IPS-15b (cell line): ENCODE results near the gene DPP10.

Experiments
- H3K27me3 ChIP-seq: one replicate; pipeline ENCODE4 v1.6.1; 2013; ENCODE audit warnings: low read length; ENCODE audit not compliant: control insufficient read depth, insufficient read depth
- H3K36me3 ChIP-seq: one replicate; pipeline ENCODE4 v1.6.1; 2013; ENCODE audit warnings: low read length; ENCODE audit not compliant: control insufficient read depth, insufficient read depth
- H3K4me1 ChIP-seq: one replicate; pipeline ENCODE4 v1.6.1; 2013; ENCODE audit warnings: mild to moderate bottlenecking, low read length; ENCODE audit not compliant: control insufficient read depth, insufficient read depth
- H3K4me3 ChIP-seq: one replicate; pipeline ENCODE4 v1.5.1; 2013; ENCODE audit warnings: low read depth, low read length
- H3K9ac ChIP-seq: one replicate; pipeline ENCODE4 v1.6.1; 2013; ENCODE audit warnings: low read depth, mild to moderate bottlenecking, low read length
- H3K9me3 ChIP-seq: one replicate; pipeline ENCODE4 v1.6.1; 2013; ENCODE audit warnings: mild to moderate bottlenecking, low read length; ENCODE audit not compliant: control insufficient read depth, insufficient read depth

Gene DPP10

GRCh38 chr2:115610888-115611287 lies 1168.4 kb downstream of the DPP10 start:
- H3K4me3 ChIP-seq: no peak overlapping the region
- no peaks in the 10 kb centered on the region for H3K4me1 ChIP-seq
- H3K9me3 ChIP-seq: no peaks in the 10 kb centered on the region
- H3K27me3 ChIP-seq: no peaks in the 10 kb centered on the region
- H3K36me3 ChIP-seq: no peaks in the 10 kb centered on the region
- H3K9ac ChIP-seq: no peak overlapping the region

GRCh38 chr2:115624332-115624731 lies 1181.9 kb downstream of the DPP10 start:
- Histone ChIP-seq H3K4me3 (no peak overlapping the region), H3K4me1 (no peaks in the 10 kb centered on the region), H3K9ac (no peak overlapping the region), H3K9me3 (no peaks in the 10 kb centered on the region), H3K27me3 (no peaks in the 10 kb centered on the region), H3K36me3 (no peaks in the 10 kb centered on the region)

GRCh38 chr2:115634578-115634977 lies 1192.1 kb downstream of the DPP10 start:
- H3K36me3 ChIP-seq: no peaks in the 10 kb centered on the region
- H3K27me3 ChIP-seq: no peaks in the 10 kb centered on the region
- no peak overlapping the region for H3K4me3 ChIP-seq
- H3K9me3 ChIP-seq: no peaks in the 10 kb centered on the region
- H3K4me1 ChIP-seq: no peaks in the 10 kb centered on the region
- H3K9ac ChIP-seq: no peak overlapping the region

- Histone ChIP-seq H3K27me3 (no peaks in the 10 kb centered on the region), H3K4me3 (no peak overlapping the region), H3K4me1 (no peaks in the 10 kb centered on the region), H3K36me3 (no peaks in the 10 kb centered on the region), H3K9ac (no peak overlapping the region), H3K9me3 (no peaks in the 10 kb centered on the region)
Observed at GRCh38 chr2:115635430-115635829, 1193.0 kb downstream of the DPP10 start.

- Histone ChIP-seq H3K4me1 (no peaks in the 10 kb centered on the region), H3K9ac (no peak overlapping the region), H3K27me3 (no peaks in the 10 kb centered on the region), H3K36me3 (no peaks in the 10 kb centered on the region), H3K4me3 (no peak overlapping the region), H3K9me3 (no peaks in the 10 kb centered on the region)
Observed at GRCh38 chr2:115649731-115650130, 1207.3 kb downstream of the DPP10 start.

- Histone ChIP-seq H3K9me3 (no peaks in the 10 kb centered on the region), H3K27me3 (no peaks in the 10 kb centered on the region), H3K4me3 (no peak overlapping the region)
Observed at GRCh38 chr2:115650827-115651226, 1208.4 kb downstream of the DPP10 start.

GRCh38 chr2:115652652-115653051 lies 1210.2 kb downstream of the DPP10 start:
- Histone ChIP-seq H3K27me3 (no peaks in the 10 kb centered on the region), H3K36me3 (no peaks in the 10 kb centered on the region), H3K4me1 (no peaks in the 10 kb centered on the region), H3K9ac (no peak overlapping the region), H3K4me3 (no peak overlapping the region), H3K9me3 (no peaks in the 10 kb centered on the region)

More at GRCh38 chr2:115650827-115651226, 1208.4 kb downstream of the DPP10 start:
- H3K36me3 ChIP-seq: no peaks in the 10 kb centered on the region
- no peak overlapping the region for H3K9ac ChIP-seq
- H3K4me1 ChIP-seq: no peaks in the 10 kb centered on the region

GRCh38 chr2:115654362-115654761 lies 1211.9 kb downstream of the DPP10 start:
- no peaks in the 10 kb centered on the region for H3K36me3 ChIP-seq
- no peaks in the 10 kb centered on the region for H3K4me1 ChIP-seq
- H3K4me3 ChIP-seq: no peak overlapping the region
- H3K9ac ChIP-seq: no peak overlapping the region
- H3K9me3 ChIP-seq: no peaks in the 10 kb centered on the region
- no peaks in the 10 kb centered on the region for H3K27me3 ChIP-seq

- Histone ChIP-seq H3K9me3 (peaks cover 5% of the 10 kb centered on the region), H3K27me3 (no peaks in the 10 kb centered on the region), H3K4me3 (no peak overlapping the region), H3K36me3 (no peaks in the 10 kb centered on the region), H3K4me1 (no peaks in the 10 kb centered on the region), H3K9ac (no peak overlapping the region)
Observed at GRCh38 chr2:115678129-115678528, 1235.7 kb downstream of the DPP10 start.

GRCh38 chr2:115684345-115684744 lies 1241.9 kb downstream of the DPP10 start:
- Histone ChIP-seq H3K4me3 (no peak overlapping the region), H3K9ac (no peak overlapping the region), H3K4me1 (no peaks in the 10 kb centered on the region), H3K27me3 (no peaks in the 10 kb centered on the region), H3K9me3 (no peaks in the 10 kb centered on the region), H3K36me3 (no peaks in the 10 kb centered on the region)

GRCh38 chr2:115691409-115691808 lies 1249.0 kb downstream of the DPP10 start:
- Histone ChIP-seq H3K27me3 (no peaks in the 10 kb centered on the region), H3K36me3 (no peaks in the 10 kb centered on the region), H3K9ac (no peak overlapping the region), H3K9me3 (no peaks in the 10 kb centered on the region), H3K4me3 (no peak overlapping the region), H3K4me1 (no peaks in the 10 kb centered on the region)

- Histone ChIP-seq H3K4me3 (no peak overlapping the region), H3K27me3 (no peaks in the 10 kb centered on the region), H3K9ac (no peak overlapping the region), H3K4me1 (no peaks in the 10 kb centered on the region), H3K9me3 (no peaks in the 10 kb centered on the region), H3K36me3 (no peaks in the 10 kb centered on the region)
Observed at GRCh38 chr2:115694651-115695050, 1252.2 kb downstream of the DPP10 start.
